Measurements from ENCODE around the gene HSPBAP1. TPM values are rescaled to one million over a fixed set of nuclear protein-coding genes. Genes with fewer than 3 reads are reported as not detected.
A peak's percentile ranks its signal among the peaks of the same experiment; 100 is the strongest.
"Not testable (repeated sequence)": the region's sequence is repeated elsewhere in the genome, so short reads cannot be mapped to it uniquely, and the experiment has no call there.

Gene HSPBAP1
- polyA plus RNA-seq, 1 donor, result 7.5 TPM

DNA sequence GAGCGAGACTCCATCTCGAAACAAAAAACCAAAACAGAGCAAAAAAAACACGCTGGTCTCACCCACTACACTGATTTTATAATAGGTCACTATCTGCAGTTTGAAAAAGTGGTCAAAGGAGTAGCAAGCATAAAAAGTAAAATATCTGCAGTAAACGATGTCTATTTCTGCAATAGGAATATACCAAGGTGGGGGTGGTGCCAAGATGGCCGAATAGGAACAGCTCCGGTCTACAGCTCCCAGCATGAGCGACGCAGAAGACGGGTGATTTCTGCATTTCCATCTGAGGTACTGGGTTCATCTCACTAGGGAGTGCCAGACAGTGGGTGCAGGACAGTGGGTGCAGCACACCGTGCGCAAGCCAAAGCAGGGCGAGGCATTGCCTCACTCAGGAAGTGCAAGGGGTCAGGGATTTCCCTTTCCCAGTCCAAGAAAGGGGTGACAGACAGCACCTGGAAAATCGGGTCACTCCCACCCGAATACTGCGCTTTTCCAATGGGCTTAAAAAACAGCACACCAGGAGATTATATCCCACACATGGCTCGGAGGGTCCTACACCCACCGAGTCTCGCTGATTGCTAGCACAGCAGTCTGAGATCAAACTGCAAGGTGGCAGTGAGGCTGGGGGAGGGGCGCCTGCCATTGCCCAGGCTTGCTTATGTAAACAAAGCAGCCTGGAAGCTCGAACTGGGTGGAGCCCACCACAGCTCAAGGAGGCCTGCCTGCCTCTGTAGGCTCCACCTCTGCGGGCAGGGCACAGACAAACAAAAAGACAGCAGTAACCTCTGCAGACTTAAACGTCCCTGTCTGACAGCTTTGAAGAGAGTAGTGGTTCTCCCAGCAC, 60.7 kb downstream of the HSPBAP1 start:
- not testable (repeated sequence) for DNase-seq

DNA sequence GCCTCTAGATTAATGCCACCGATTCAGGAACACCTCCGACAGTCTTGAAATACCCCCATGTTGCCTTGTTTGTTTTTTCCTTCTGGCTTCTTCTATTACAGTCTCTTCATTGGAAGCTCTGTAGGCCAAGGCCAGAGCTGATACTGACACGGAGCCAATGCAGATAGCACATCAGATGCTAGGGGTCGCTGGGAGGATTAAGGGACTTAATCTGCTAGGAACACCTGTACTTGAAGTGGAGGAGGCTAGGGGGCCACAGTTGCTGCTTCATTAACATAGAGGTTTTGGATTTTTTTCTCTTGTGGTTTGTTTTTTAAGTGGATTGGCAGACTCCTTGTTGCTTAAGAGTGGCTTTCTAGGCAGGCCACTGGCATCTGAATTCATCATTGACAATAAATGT, 63.4 kb downstream of the HSPBAP1 start:
- no peak for DNase-seq

DNA sequence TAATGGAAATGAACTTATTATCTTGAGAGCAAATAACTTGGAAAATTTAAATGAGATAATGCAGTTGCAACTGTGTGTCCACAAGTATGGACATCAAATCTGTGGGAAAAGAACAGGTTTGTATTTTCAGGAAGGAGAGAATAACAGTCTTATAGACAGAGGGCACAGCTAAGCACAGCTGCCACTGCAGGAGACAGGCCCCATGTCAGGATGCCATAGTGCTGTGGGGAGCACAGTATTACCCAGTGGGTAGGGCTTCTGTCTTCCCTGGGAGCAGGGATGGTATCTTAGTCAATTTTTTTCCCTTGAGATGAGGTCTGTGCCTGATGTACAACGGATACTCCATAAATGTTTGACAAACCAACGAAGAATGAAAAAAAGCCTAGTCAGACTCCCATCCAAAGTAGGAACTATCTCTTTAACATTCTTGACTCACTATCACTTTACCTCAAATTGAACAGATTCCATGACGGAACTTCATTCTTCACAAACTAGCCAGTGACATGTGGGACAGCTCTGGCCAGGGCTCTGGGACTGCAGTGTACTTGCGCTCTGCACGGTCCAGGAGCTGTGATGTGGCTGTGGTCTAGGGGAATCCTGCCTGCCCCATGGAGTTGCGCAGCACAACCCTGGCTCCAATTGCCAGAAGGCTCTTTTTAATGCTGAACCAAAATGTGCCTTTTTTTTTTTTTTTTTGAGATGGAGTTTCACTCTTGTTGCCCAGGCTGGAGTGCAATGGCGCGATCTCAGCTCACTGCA, 64.7 kb downstream of the HSPBAP1 start:
- DNase-seq, result no peak

DNA sequence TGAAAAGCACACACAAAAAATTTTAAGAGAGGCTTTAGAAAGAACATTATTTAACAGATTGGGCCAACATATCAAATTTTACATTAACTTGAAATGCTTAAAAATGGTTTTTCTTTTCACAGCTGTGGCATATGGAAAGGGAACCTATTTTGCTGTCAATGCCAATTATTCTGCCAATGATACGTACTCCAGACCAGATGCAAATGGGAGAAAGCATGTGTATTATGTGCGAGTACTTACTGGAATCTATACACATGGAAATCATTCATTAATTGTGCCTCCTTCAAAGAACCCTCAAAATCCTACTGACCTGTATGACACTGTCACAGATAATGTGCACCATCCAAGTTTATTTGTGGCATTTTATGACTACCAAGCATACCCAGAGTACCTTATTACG, 65.4 kb downstream of the HSPBAP1 start:
- no peak for DNase-seq

DNA sequence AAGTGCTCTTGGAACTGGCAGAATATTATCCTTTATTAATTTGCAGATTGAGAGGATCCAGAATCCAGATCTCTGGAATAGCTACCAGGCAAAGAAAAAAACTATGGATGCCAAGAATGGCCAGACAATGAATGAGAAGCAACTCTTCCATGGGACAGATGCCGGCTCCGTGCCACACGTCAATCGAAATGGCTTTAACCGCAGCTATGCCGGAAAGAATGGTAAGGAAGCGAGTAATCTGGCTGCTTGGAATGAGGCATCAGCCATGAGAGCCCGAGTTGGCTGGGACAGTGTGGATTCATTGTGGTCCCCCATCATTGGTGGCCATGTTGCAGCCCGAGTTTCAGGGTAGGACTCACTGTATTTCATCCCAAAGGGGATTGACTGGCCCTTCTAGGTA, 65.9 kb downstream of the HSPBAP1 start:
- DNase-seq, result no peak

DNA sequence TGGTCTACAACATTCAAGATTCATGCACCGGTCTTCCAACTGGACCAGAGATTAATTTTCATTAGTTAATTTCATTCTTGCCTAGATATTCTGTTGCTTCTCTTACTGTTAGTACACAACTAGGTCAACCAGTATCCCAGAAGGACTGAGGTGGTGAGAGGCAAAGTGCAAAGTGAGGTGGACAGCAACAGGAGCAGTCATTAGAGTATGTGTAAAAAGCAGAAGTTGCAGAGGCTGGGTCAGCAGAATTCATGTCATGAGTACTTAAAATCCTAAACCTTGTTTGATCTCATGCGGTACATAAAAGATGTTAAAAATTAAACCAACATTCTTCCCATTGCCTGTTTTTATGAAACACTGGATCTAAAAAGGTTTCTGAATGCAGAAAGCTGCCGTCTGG, 66.3 kb downstream of the HSPBAP1 start:
- peak; percentile 2 for DNase-seq

DNA sequence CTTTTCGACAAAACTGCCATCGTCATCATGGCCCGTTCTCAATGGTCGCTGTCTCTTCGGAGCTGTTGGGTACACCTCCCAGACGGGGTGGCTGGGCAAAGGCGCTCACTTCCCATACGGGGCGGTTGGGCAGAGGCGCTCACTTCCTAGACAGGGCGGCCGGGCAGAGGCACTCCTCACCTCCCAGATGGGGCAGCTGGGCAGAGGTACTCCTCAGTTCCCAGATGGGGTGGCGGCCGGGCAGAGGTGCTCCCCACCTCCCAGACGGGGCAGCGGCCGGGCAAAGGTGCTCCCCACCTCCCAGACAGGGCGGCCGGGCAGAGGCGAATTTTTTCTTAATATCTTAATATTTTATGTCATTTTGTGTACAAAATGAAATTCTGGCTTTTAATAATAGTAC, 68.5 kb downstream of the HSPBAP1 start:
- DNase-seq, result no peak

DNA sequence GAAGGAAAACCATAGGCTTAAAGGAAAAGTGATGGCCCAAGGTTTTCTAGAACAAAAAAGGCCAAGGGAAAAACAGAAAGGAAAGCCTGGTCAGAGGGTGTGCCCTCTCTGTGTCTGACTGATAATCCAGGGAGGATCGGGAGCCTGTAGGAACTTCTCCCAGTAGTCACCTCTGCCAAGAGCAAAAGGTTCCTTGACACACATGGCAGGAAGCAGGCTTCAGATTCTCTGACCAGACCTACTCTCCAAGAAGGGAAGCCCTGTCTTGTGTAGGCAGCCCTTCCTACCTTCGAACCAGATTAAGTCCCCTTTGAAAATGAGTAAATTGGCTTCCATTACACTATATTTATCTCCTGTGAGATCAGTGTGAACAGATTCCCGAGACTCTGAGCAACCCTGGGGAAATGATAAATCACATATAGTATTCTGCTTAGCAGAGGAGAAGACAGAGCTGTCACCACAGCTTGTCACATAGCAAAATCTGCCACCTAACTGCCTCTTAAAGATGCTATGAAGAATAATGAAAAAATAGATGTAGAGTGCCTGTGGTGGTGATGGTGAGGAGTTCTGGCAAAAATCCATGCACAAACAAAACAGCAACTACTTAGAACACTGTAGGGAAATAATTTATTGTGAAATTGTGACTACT, 74.2 kb downstream of the HSPBAP1 start:
- DNase-seq, result no peak

DNA sequence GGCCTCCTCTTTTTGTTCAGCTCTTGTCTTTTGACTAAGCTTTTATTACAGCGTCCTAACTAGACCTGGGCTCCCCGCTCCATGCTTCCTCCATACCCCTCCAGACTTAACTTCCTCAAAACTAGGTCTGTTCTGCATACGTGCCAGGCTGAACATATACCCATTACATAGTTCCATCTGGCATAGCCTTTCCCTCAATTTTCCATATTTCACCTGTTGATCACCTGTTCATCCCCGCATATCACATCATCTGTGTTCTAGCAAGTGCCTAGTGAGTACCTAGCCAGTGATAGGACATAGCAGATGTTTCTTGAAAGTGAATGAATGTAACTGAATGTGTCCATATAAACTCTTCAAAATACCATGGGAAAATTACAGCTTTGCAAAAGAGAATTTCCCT, 77.0 kb downstream of the HSPBAP1 start:
- DNase-seq, result no peak

DNA sequence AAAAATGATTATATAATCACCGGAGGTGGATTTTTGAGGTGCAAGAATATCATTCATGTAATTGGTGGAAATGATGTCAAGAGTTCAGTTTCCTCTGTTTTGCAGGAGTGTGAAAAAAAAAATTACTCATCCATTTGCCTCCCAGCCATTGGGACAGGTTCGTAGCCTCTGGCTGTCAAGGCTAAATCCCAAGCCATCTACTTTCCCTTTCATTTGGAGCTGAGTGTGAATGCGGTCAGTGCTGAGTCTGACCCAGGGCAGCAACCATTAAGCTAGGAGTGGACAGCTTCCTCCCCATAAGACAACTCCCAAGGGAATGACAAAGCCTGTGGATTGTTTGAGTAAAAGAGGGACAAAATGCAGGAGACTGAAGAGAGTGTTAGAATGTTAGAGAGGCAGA, 79.4 kb downstream of the HSPBAP1 start:
- DNase-seq, result no peak

DNA sequence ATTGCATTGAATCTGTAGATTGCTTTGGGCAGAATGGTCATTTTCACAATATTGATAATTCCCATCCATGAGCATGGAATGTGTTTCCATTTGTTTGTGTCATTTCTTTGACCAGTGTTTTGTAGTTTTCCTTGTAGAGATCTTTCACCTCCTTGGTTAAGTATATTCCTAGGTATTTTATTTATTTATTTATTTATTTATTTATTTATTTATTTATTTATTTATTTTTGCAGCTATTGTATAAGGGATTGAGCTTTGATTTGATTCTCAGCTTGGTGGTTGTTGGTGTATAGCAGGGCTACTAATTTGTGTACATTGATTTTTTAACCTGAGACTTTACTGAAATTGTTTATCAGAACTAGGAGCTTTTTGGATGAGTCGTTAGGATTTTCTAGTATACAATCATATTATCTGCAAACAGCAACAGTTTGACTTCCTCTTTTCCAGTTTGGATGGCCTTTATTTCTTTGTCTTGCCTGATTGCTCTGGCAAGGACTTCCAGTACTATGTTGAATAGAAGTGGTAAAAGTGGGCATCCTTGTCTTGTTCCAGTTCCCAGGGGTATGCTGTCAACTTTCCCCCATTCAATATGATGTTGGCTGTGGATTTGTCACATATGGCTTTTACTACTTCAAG, 82.9 kb downstream of the HSPBAP1 start:
- not testable (repeated sequence) for DNase-seq

DNA sequence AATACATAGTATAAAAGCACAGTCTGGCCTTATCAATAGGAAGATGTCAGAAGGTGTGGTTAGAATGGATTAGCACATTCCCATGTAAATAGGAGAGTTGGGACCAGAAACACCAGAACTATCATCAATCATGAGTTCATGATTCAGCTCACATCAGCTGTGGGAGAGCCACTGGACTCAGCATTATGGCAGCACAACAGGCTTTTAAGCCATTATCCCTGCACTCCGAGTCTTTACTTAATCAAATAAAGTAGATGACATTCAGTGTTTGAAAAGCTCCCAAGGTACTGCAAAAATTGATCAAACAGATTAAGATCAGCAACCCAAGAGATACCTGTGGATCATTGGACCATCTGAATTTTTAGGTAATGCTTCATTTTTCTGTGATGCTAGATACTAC, 88.3 kb downstream of the HSPBAP1 start:
- DNase-seq, result no peak

DNA sequence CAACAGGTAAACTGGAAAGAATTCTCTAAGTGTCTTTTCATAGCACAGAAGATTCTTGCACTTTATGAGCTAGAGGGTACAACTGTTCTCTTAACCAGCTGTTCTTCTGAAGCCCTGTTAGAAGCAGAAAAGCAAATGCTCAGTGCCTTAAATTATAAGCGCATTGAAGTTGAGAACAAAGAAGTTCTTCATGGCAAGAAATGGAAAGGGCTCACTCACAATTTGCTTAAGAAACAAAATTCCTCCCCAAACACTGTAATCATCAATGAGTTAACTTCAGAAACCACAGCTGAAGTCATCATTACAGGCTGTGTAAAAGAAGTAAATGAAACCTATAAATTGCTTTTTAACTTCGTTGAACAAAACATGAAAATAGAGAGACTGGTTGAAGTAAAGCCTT, 93.4 kb downstream of the HSPBAP1 start:
- no peak for DNase-seq

DNA sequence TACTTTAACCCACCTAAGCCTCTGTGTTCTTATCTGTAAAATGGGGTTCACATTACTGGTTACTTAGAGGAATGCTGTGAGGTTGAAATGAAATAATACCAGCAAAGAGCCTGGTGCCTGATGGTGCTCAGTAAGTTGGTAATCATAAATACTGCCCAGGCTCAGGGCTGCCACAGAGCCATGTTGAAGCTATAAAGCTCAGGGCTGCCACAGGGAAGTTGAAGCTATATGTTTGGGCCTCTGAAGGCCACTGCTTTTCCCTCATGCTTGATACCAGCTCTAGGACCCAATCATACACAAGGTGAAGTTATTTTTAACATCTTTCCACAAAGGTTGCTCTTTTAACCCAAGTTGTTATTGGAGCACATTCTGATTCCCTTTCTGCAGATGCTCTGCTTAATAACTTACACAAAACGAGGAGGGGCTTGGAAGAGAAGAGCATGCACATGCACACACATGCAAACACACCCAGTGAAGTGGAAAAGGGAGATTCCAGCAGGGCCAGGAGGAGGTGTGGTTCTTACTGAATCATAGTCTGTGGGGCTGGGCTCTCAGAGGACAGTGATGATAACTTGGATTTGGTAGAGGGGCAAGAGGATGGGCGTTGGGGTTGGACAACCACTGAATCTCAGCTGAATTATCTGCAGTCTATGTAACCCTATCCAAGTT, 95.5 kb downstream of the HSPBAP1 start:
- no peak for DNase-seq

DNA sequence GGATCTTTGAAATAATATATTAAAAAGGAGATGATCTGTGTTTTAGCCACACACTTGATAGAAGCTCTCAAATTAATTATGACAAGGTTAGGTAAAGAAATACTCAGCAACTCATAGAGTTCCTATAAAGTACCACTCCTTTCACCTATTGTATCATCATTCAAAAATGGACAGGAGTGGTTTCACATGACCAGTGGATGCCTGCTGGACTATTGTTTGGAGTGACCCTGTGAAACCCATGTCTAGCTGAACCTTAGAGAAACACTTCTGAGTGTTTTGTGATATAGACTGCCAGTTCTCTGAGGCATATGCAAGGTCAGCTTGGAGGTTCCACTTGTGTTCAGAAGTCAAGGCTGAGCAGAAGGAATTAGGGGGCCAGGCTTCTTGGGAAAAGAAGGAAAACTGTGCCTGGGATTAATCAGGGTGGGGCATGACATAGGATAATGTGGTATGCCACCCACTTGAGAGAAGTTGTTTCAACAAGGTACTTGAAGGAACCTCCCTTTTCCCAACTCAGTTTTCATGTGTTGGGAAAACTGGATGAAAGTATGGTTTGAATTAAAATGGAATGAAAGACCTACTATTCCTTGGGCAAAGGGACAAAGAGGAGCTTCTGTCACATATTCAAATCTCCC, 97.6 kb downstream of the HSPBAP1 start:
- DNase-seq, result no peak

DNA sequence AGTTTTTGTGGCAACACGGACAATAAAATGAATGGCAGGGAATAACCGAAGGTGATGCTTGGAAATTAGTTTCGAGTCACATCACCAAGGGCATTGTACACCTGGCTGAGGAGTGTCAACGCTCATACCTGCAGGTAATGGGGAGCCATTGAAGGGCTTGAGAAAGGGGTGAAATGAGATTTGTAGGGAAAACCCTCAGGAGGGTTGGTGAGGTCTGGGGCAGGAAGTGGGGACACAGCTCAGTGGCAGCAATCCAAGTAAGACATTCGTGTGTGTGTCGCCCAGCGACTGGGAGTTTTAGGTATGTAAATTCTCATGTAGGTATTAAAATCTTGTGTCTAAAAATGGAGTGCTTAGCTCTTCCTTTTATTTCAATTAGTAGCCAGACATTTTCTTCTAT, 98.7 kb downstream of the HSPBAP1 start:
- DNase-seq, result no peak

DNA sequence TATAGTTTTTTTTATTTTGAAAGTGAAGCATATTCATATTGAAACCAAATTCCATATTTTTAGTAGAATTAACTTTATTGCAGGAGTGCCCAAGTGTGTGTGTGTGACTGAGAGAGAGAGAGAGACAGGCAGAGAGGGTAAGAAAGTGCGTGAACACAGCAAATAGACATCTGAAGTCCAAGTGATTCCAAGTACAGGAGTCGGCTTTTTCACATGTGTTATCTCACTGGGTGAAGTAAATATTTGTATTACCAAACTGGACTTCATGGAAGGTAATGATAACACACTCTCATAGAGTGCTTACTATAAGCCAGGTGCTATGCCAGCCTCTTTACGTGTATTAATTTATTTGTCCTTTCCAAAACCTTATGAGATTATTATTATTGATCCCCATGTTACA, 101.0 kb downstream of the HSPBAP1 start:
- DNase-seq, result no peak

DNA sequence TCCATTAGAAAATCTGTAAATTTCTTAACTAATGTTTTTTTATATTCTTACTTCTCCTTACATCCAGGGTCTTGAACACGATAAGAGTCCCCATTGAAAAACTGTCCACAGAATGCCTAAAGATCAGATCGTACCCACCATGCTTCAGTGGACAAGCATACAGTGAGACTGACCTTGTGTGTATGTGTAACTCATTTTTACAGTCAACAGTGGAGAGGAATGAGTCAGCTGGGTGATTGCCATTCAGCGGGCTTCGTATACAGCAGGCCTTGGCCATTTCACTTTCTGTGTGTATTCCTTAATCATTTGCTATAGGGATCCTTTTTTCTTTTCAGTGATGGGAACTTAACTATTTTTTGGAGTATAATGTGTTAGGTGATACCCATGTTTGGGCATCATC, 102.4 kb downstream of the HSPBAP1 start:
- DNase-seq, result no peak

DNA sequence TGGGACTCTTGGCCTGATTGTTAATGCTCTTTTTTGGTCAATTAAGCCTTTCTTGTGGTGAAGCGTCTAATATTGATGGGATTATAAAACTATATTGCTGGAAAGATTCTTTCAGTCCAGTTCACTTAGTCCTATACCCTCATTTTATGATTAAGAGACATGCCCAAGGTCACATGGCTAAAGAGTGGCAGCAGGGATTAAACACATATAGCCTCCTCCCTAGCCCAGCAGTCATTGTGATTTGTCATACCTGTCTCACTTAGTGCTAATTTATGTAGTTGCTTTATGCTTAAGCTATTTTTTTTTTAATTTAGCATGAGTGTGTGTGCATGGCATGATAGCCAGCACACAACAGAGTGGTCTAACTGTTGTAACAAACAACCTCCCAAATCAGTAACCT, 103.5 kb downstream of the HSPBAP1 start:
- no peak for DNase-seq
